ENCODE data around the gene HADH.

GRCh38 chr4:108003982-108004515, 14.4 kb downstream of the HADH start:
- no peak for TF ChIP-seq ZNF121 (CRISPR knock-in tag; IDR thresholded peaks at IDR 0.05)
- TF ChIP-seq ZNF138 (CRISPR knock-in tag; conservative IDR thresholded peaks at IDR 0.05) = no peak
- TF ChIP-seq CTCF (IDR thresholded peaks at IDR 0.05) = no peak
- TF ChIP-seq PRDM15 (CRISPR knock-in tag; IDR thresholded peaks at IDR 0.05) = no peak
- TF ChIP-seq HMGXB4 (CRISPR knock-in tag; IDR thresholded peaks at IDR 0.05) = no peak
- TF ChIP-seq MAX (CRISPR knock-in tag; IDR thresholded peaks at IDR 0.05) = no peak
- no peak for TF ChIP-seq ELF4 (CRISPR knock-in tag; IDR thresholded peaks at IDR 0.05; ENCODE audit: low read depth)
- TF ChIP-seq NFE2L1 (CRISPR knock-in tag; IDR thresholded peaks at IDR 0.05) = no peak
- no peak for TF ChIP-seq GABPB1 (CRISPR knock-in tag; IDR thresholded peaks at IDR 0.05)
